H7 (cell line): ENCODE results near the gene NADK. TPM values are rescaled to one million over a fixed set of nuclear protein-coding genes. Genes with fewer than 3 reads are reported as not detected.
A peak's percentile ranks its signal among the peaks of the same experiment; 100 is the strongest.

Experiments used
- DNase-seq: peaks from one replicate; pipeline ENCODE4 v3.0.0; 2012
- H3K27me3 ChIP-seq: 2 replicates; pipeline ENCODE4 v1.6.0; 2011; ENCODE audit warnings: mild to moderate bottlenecking, low read length; ENCODE audit not compliant: control insufficient read depth, insufficient read depth
- H3K36me3 ChIP-seq: replicated peaks from 2 replicates; pipeline ENCODE4 v1.5.1; 2011; ENCODE audit warnings: low read length; ENCODE audit not compliant: control insufficient read depth, insufficient read depth
- H3K4me3 ChIP-seq: 2 replicates; pipeline ENCODE4 v1.5.1; 2011; ENCODE audit warnings: low read depth, mild to moderate bottlenecking, control low read depth, low read length, moderate library complexity; ENCODE audit not compliant: insufficient read depth
- total RNA-seq: library from RNA; depleted of rRNA; stranded (reverse); fragments of >200 nt; shearing (Covaris generic); gene quantifications from 2 replicates; pipeline ENCODE4 v1.2.3, GENCODE V29; 2014

The NADK gene
- total RNA-seq, 1 experiment from 2014 or later = 111 TPM

- DNase-seq = no peak
- Histone ChIP-seq H3K36me3 (peaks cover 19% of the 10 kb centered on the region), H3K4me3 (no peak overlapping the region), H3K27me3 (no peaks in the 10 kb centered on the region)
Measured at GRCh38 chr1:1761504-1762376, 16.5 kb downstream of the NADK start.

GRCh38 chr1:1760715-1761114, 17.6 kb downstream of the NADK start:
- Histone ChIP-seq H3K36me3 (peaks cover 24% of the 10 kb centered on the region), H3K4me3 (no peak overlapping the region), H3K27me3 (no peaks in the 10 kb centered on the region)
- peak; percentile 19 for DNase-seq

- DNase-seq = peak; percentile 45
Measured at GRCh38 chr1:1760345-1760650, 18.0 kb downstream of the NADK start.

GRCh38 chr1:1759456-1760344, 18.6 kb downstream of the NADK start:
- Histone ChIP-seq H3K27me3 (no peaks in the 10 kb centered on the region), H3K4me3 (no peak overlapping the region), H3K36me3 (peaks cover 26% of the 10 kb centered on the region)
- peak; percentile 46 for DNase-seq

More at GRCh38 chr1:1760345-1760650, 18.0 kb downstream of the NADK start:
- H3K4me3 ChIP-seq = no peak overlapping the region
- H3K27me3 ChIP-seq = no peaks in the 10 kb centered on the region
- peaks cover 24% of the 10 kb centered on the region for H3K36me3 ChIP-seq

- H3K36me3 ChIP-seq = peaks cover 26% of the 10 kb centered on the region
- no peak overlapping the region for H3K4me3 ChIP-seq
- DNase-seq = peak; percentile 38
Measured at GRCh38 chr1:1758692-1759455, 19.4 kb downstream of the NADK start.

GRCh38 chr1:1758059-1758621, 20.1 kb downstream of the NADK start:
- no peaks in the 10 kb centered on the region for H3K27me3 ChIP-seq
- H3K36me3 ChIP-seq = peaks cover 27% of the 10 kb centered on the region
- H3K4me3 ChIP-seq = no peak overlapping the region
- peak; percentile 49 for DNase-seq

More at GRCh38 chr1:1758692-1759455, 19.4 kb downstream of the NADK start:
- no peaks in the 10 kb centered on the region for H3K27me3 ChIP-seq

GRCh38 chr1:1757422-1758058, 20.7 kb downstream of the NADK start:
- DNase-seq = peak; percentile 36
- Histone ChIP-seq H3K27me3 (no peaks in the 10 kb centered on the region), H3K36me3 (peaks cover 27% of the 10 kb centered on the region)

GRCh38 chr1:1756661-1757421, 21.4 kb downstream of the NADK start:
- peak; percentile 41 for DNase-seq

More at GRCh38 chr1:1757422-1758058, 20.7 kb downstream of the NADK start:
- no peak overlapping the region for H3K4me3 ChIP-seq

GRCh38 chr1:1755852-1756251, 22.4 kb downstream of the NADK start:
- Histone ChIP-seq H3K36me3 (peaks cover 22% of the 10 kb centered on the region), H3K4me3 (no peak overlapping the region), H3K27me3 (no peaks in the 10 kb centered on the region)
- DNase-seq = no peak

More at GRCh38 chr1:1756661-1757421, 21.4 kb downstream of the NADK start:
- Histone ChIP-seq H3K27me3 (no peaks in the 10 kb centered on the region), H3K4me3 (no peak overlapping the region), H3K36me3 (peaks cover 25% of the 10 kb centered on the region)

- peak; percentile 42 for DNase-seq
- Histone ChIP-seq H3K36me3 (peaks cover 19% of the 10 kb centered on the region), H3K4me3 (no peak overlapping the region), H3K27me3 (no peaks in the 10 kb centered on the region)
Measured at GRCh38 chr1:1755426-1755825, 22.8 kb downstream of the NADK start.

GRCh38 chr1:1754051-1754815, 24.0 kb downstream of the NADK start:
- peak; percentile 62 for DNase-seq

GRCh38 chr1:1753607-1754005, 24.7 kb downstream of the NADK start:
- Histone ChIP-seq H3K27me3 (no peaks in the 10 kb centered on the region), H3K36me3 (peaks cover 16% of the 10 kb centered on the region), H3K4me3 (no peak overlapping the region)
- peak; percentile 51 for DNase-seq

More at GRCh38 chr1:1754051-1754815, 24.0 kb downstream of the NADK start:
- H3K27me3 ChIP-seq = no peaks in the 10 kb centered on the region
- H3K4me3 ChIP-seq = no peak overlapping the region
- peaks cover 16% of the 10 kb centered on the region for H3K36me3 ChIP-seq
